GM21526 (cell line): ENCODE results near the gene CCDC172.

Experiments used
- ATAC-seq: cut with Tn5 transposase; IDR thresholded peaks from one replicate; pipeline ENCODE4 v1.9.1; 2021; ENCODE audit warnings: moderate library complexity; ENCODE audit not compliant: unreplicated experiment, low FRiP score

CCDC172 gene

DNA sequence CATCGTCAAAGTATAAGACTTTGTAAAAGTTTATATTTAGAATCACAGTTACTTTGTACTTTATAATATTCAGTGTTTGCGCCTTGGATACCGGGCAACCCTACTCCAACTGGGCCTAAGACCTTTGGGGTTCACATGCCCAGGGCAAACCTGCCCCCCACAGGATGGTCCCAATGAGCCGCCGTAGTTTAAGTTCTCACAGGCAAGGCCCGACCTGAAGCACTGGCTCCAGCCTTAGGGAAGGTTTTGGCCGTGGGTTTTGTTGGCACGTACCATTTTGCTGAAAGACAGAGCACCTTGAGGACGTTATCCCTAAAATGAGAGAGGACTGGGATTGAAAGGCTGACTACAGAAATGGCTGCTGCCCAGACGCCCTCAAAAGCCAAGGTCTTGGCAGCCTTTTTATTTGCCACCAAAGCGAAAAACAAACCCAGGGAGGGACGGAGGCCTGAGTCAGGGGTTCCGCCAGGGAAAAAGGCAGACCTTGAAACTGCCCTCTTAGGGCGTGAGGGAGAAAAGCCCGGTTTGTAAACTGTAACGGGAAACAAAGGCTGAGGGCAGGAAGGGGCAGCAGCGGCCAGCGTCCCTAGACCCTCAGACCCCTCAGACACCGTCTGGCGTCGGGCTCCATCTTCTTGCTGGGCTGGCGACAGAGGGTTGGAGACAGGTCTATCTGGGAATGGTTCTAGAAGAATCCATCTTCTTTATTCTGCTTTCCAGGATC, at the start of gene CCDC172:
Gene CCDC172 (plus strand): TSS at position 222 of the 724 bp plus-strand sequence. CDS start 564 bp downstream, outside the sequence.
- ATAC-seq: no peak

DNA sequence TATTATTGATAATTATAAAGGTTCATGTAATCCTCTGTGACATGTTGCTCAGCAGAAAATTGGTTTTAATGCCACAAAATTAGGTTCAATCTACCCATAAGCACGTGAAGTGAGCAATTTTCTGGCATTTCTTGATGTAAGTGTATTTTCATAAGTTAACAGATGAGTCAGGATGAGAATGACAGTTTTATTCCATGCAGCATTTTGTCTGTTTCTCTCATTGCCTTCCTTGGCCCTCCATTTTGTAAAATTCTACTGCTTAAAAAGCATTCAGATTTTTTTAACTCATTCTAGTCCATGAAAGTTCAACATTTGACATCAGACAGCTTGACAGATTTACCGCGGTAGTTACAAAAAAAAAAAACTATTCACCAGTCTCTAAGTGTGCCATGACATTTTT, 47.3 kb upstream of the CCDC172 start:
- no peak for ATAC-seq

GRCh38 chr10:116278846-116279245, 45.4 kb upstream of the CCDC172 start:
- ATAC-seq: no peak

GRCh38 chr10:116281775-116282174, 42.5 kb upstream of the CCDC172 start:
- ATAC-seq: no peak

DNA sequence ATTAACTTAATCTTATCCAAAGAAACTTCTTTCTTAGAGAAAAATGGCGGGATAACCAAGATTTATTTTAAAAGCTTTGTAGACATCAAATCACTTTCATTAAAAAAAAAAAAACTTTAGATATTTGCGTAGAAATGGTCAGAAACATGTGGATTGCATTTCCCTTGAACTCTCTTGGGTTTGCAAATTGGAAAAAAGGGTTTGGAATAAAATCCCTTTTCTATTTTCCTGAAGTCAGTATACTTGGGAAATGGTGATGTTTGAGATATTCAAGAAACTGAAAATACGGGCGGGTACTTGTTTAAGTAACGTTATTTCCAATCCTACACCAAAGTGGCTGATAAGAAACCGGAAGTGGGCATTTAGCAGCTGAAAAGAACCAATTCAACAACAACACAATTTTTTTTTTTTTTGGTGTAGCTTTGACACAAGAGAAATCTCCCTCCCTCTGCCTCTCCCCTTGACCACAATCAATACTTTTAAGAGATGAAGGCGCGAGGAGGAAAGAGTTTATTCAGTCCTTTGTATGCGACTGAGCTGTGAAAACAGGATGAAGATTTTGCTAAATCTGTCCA, 37.5 kb upstream of the CCDC172 start:
- no peak for ATAC-seq

DNA sequence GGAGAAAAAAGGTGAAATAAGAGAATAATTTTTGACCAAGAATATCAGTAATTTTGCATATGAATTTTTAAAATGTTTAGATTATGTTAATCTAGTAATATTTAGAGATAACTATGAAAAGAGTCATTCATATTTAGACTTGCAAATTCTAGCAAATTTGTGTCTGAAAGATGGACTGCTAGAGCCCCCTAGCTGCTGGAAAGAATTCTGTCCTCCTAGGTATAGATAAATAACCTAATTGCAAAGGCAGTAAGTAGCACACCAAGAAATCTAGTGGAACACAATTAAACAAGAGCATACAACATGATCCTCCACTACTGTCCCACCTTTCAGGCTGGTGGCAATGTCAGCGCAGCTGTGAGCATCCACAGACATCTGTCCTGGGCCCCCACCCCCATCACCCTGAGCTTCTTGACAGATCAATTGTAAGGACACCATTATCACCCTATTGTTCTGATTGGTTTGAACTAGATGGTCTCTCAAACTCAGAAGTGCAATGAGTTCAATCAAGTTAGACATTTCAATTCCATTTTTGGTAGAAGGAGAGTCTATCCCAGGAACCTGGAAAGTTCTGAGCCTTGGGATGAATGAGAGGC, 36.2 kb upstream of the CCDC172 start:
- no peak for ATAC-seq

- no peak for ATAC-seq
Observed at GRCh38 chr10:116289652-116290051, 34.6 kb upstream of the CCDC172 start.

GRCh38 chr10:116292493-116292892, 31.8 kb upstream of the CCDC172 start:
- ATAC-seq: no peak

- no peak for ATAC-seq
Observed at GRCh38 chr10:116296291-116296721, 27.9 kb upstream of the CCDC172 start.

GRCh38 chr10:116298586-116298985, 25.7 kb upstream of the CCDC172 start:
- ATAC-seq: no peak

DNA sequence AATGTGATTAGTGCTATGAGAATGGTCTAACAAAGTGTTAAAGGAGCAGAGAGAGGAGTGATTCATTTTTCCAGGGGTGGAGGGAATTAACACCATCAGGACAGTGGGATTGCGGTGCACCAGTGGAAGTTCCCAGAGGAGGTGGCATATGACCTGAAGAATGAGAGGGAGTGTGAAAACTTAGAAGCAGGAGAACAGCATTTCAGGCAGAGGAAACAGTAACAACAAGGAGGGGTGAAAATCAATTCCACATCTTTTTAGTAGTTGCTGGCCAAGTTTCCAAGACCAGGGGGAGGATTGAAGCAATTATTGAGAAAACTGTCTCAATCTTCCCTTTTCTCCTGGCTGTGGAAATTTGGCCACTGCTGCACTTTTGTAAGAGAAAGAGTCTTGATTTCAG, 23.7 kb upstream of the CCDC172 start:
- ATAC-seq: no peak

- ATAC-seq: no peak
Observed at GRCh38 chr10:116304923-116305322, 19.3 kb upstream of the CCDC172 start.

DNA sequence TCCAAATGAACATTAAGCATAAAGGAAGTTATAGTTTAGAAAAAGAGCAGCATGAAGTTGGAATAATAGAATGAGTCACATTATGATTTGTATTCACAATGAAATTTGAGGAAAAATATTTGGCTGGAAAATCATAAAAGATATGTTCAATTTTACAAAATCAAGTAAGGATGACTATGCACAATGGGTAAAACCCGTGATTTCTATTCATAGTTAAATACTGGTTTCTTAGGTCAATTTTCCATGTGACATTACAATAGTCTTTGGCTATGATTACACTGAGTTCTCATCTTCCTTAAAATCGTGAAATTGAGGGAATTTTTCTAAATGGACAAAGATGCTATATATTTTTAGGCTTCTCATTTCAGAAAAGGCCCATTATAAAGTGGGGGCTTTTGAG, 17.4 kb upstream of the CCDC172 start:
- no peak for ATAC-seq

GRCh38 chr10:116307455-116307854, 16.8 kb upstream of the CCDC172 start:
- ATAC-seq: no peak

GRCh38 chr10:116311016-116311415, 13.2 kb upstream of the CCDC172 start:
- ATAC-seq: no peak

- no peak for ATAC-seq
Observed at GRCh38 chr10:116311706-116312490, 12.3 kb upstream of the CCDC172 start.

- ATAC-seq: no peak
Observed at GRCh38 chr10:116312548-116312947, 11.7 kb upstream of the CCDC172 start.

DNA sequence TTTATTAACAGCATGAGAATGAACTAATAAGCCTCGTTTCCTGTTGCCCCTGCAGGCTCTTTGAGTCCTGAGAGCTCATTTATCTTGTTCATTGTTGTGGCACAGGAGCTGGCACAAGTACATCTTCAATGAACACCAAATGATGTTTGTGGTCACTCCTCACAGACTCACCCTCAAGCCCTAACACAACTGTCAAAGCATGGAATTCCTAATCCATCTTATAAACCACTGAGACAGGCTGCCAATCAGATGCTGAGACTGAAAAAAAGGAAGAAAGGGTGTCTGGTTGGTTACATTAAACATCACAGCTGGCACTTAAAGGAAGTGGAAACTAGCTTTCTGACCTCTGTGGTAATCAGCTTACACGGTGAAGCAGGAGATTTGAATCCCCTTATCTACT, 7.7 kb upstream of the CCDC172 start:
- ATAC-seq: no peak

DNA sequence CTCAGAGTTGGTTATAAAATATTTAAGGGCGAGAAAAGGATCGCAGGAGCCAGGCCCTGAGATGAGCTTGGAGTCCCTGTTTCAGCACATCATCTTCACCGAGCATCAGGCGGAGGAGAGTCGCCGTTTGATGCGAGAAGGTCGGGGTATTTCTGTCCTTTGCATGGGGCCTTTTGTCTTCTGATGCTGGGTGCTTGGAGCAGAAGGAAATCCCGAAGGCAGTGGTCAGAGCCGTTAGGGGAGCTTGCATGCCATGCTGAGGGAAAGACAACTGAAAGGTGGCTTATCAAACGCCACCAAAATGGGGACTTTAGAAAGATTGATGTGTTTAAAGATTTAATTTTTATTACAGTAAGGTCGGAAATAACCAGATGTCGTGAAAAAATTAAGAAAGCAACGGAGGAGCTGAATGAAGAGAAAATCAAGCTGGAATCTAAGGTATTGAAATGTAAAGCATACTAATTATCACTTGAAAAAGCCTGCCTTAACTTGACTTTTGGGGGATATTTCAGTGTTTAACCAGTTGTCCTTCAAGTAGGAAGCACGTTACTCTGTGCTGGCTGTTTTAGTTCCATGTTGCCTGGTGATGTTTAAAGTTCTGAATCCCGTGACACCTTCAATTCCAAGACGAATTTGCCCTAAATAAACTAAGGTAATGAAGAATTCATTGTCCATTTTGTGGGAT, 845 bp downstream of the CCDC172 start:
- no peak for ATAC-seq

- no peak for ATAC-seq
Observed at GRCh38 chr10:116325987-116326386, 1.7 kb downstream of the CCDC172 start.

DNA sequence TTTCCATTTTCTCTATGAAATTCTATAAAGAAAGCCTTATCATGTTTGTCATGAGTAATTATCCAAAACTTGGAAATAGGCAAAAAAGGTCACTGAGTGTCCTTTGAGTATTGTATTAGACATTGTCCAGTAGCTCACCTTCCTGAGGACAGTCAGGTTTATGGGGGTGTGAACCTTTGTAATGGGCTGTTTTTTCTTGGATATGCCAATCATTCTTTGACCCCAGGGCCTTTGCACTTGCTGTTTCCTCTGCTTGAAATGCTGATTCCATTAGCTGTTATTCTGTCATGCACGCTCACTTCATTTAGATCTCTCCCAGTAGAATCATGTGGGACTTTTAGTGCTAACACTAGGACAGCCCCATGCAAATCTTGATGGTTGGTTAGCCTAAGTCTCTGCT, 4.9 kb downstream of the CCDC172 start:
- no peak for ATAC-seq
